Upper lobe of left lung (tissue), 4 donors: ENCODE measurements around the gene LRRC8B.

Experiments
- POLR2A ChIP-seq, 4 donors: fragments of 450-650 bp; IDR thresholded peaks; one replicate each; pipeline ENCODE4 v1.5.1; 2016 to 2017; ENCODE audit warnings: antibody characterized with exemption in 4 of 4, mild to moderate bottlenecking in 2 of 4
- TF ChIP-seq, protein P1 (sequence below), 6 experiments: fragments of 450-650 bp in 4 of 6; fragments of 200-600 bp in 2 of 6; sonication (generic) in 2 of 6; IDR thresholded peaks; one replicate each; pipeline ENCODE4 v1.5.1; 2016 to 2019; ENCODE audit warnings: antibody characterized with exemption in 6 of 6

DNA sequence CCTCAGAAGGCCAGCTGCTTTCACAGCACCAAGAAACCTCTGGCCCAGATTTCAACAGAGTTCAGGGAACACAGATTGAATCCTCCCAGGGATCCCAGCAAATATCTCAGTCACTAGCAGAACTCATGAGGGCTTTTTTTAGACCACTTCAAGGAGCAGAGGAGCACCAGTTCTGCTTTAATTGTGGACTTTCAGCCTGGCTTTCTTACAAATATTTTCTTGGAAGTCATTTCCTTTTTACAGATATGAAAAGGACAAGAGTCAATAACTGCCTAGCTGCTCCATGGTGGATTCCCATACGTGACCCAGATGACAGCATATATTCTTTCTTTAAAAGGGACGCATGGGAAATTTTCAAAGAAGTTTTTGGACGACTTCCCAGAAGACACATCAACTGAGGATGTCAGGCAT is 6.4 kb upstream of the LRRC8B start:
- TF ChIP-seq, protein P1, sequence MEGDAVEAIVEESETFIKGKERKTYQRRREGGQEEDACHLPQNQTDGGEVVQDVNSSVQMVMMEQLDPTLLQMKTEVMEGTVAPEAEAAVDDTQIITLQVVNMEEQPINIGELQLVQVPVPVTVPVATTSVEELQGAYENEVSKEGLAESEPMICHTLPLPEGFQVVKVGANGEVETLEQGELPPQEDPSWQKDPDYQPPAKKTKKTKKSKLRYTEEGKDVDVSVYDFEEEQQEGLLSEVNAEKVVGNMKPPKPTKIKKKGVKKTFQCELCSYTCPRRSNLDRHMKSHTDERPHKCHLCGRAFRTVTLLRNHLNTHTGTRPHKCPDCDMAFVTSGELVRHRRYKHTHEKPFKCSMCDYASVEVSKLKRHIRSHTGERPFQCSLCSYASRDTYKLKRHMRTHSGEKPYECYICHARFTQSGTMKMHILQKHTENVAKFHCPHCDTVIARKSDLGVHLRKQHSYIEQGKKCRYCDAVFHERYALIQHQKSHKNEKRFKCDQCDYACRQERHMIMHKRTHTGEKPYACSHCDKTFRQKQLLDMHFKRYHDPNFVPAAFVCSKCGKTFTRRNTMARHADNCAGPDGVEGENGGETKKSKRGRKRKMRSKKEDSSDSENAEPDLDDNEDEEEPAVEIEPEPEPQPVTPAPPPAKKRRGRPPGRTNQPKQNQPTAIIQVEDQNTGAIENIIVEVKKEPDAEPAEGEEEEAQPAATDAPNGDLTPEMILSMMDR (IDR thresholded peaks at IDR 0.05): no peak
- TF ChIP-seq POLR2A (IDR thresholded peaks at IDR 0.05): no peak
